Lower leg skin (tissue), 4 donors: Measurements from ENCODE around the gene TNS3. TPM values are rescaled to one million over a fixed set of nuclear protein-coding genes. Genes with fewer than 3 reads are reported as not detected.
A peak's percentile ranks its signal among the peaks of the same experiment; 100 is the strongest.

Source experiments
- DNase-seq, 2 donors: peaks; one replicate each; pipeline ENCODE4 v3.0.0-alpha.2; 2019; ENCODE audit warnings: low spot score in 2 of 2
- H3K4me3 ChIP-seq: fragments of 200-600 bp; sonication (generic); 2 replicates; pipeline ENCODE4 v1.5.1; 2017; ENCODE audit warnings: mild to moderate bottlenecking, low read depth; ENCODE audit not compliant: poor library complexity, severe bottlenecking
- POLR2A ChIP-seq, 2 donors: fragments of 450-650 bp; IDR thresholded peaks; one replicate each; pipeline ENCODE4 v1.6.1; 2016 to 2017; ENCODE audit warnings: antibody characterized with exemption in 2 of 2, mild to moderate bottlenecking in 1 of 2, moderate library complexity in 1 of 2
- WGBS, 2 donors: methylation state at CpG; one replicate each; pipeline ENCODE4 v1.1.5; 2018; 5-methylcytosine and 5-hydroxymethylcytosine counted together
- intact Hi-C: fragments of 100-400 bp; cut with DNase I; formaldehyde crosslinking; loops from one replicate; pipeline ENCODE4 v1.15.0; 2023; ENCODE audit warnings: low total_unique reads
- total RNA-seq, 4 donors: library from RNA; depleted of rRNA; stranded (reverse); fragments of >200 nt; gene quantifications; one replicate each; pipeline ENCODE4 v1.1.0, GENCODE V29; 2016
- TF ChIP-seq, protein P1 (sequence below), 3 donors: fragments of 450-650 bp; IDR thresholded peaks; one replicate each; pipeline ENCODE4 v1.5.1; 2016; ENCODE audit warnings: antibody characterized with exemption in 3 of 3, mild to moderate bottlenecking in 3 of 3, moderate library complexity in 2 of 3

TNS3 gene
- total RNA-seq, 4 donors from 2014 or later, result 19.5 to 33.9 (median 25.5) TPM

DNA sequence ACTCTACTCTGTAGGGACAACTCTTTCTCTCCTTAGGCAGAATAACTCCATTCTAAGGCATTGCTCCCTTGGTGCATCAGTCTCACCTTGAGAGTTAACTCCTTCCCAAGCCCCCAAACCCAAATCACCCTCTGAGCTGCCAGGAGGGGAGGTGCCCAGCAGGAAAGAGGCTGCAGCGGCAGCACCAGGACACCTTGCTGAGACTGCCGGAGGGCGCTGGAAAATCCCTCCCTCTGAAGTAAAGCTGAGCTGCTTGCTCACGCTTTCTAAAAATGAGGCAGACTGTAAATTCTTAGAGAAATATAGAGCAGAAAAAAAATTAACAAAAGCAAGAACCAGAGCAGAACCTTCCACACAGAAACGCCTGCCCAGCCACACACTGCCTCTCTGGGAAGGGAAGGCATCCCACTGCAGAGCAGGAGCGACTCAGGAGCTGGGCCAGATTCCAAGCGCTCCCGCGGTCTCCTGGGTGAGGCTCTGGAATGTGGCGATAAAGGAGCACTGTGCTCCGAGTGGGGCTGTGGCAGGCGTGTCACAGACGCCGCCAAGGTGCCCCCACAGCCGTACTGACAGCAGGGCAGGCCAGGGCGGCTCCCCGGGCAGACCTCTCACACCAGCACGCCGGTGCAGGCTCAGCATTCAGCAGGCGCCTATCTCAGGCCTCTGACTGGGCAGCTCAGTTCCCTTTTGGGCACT is 202.1 kb downstream of the TNS3 start:
- WGBS, 2 donors, result 32 to 47% methylated on average over 12 to 13 of the region's 20 CpGs
- no peak overlapping the region for H3K4me3 ChIP-seq
- peak in 1 of 2 donors; percentile 86 for DNase-seq
- intact Hi-C loops, result no loop called here
- no peak for TF ChIP-seq POLR2A (IDR thresholded peaks at IDR 0.05)
- TF ChIP-seq, protein P1, sequence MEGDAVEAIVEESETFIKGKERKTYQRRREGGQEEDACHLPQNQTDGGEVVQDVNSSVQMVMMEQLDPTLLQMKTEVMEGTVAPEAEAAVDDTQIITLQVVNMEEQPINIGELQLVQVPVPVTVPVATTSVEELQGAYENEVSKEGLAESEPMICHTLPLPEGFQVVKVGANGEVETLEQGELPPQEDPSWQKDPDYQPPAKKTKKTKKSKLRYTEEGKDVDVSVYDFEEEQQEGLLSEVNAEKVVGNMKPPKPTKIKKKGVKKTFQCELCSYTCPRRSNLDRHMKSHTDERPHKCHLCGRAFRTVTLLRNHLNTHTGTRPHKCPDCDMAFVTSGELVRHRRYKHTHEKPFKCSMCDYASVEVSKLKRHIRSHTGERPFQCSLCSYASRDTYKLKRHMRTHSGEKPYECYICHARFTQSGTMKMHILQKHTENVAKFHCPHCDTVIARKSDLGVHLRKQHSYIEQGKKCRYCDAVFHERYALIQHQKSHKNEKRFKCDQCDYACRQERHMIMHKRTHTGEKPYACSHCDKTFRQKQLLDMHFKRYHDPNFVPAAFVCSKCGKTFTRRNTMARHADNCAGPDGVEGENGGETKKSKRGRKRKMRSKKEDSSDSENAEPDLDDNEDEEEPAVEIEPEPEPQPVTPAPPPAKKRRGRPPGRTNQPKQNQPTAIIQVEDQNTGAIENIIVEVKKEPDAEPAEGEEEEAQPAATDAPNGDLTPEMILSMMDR (IDR thresholded peaks at IDR 0.05), result no peak

DNA sequence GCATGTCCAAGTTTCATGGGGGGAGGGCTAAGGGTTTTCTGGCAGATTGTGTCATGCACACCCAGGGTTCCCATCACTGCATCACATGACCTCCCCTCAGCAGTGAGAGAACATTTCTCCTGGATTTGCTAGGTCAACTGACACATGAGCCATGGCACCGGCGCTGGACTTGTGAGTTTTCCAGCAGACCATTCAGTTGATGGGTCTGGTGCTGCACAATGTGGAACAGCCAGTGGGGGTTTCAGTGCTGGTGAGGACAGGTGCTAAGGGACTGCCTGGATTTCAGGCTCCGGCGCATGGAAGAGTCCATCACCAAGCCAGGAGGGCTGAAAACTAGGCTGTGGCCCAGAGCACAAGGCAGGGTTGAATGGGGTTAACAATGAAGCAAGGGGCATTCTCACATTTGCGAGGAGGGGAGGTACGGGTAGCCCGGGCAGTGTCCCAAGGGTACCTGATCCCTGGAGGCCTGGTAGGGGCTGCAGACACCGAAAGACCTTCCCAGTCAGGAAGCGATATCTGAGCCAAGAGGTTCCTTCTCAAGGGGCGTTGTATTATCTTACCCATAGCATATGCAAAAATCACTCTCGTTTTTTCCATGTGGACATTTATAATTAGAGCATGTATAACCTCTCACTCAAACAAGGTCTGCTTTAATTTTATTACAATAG is 203.0 kb downstream of the TNS3 start:
- intact Hi-C loops, result no loop called here
- 76 to 86% methylated on average over 11 of the region's 11 CpGs for WGBS, 2 donors
- no peak for TF ChIP-seq POLR2A (IDR thresholded peaks at IDR 0.05)
- TF ChIP-seq, protein P1 (IDR thresholded peaks at IDR 0.05), result no peak

DNA sequence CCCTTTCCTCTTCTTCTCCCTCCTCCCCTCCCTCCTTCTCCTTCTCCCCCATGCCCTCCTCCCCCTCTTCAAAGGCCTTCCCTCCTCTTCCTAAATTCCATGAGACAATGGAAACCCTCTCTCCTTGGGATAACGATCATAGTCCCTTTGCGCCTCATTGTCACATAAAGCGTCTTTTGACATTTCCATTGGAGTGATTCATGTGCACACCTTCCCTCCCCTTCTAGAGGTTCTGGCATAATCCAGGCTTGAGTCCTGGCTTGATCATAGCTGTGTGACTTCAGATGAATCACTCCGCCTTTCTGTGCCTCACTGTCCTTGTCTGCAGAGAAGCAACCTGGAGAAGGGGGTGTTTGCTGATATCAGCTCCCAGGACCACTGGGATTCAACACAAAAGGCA is 204.2 kb downstream of the TNS3 start:
- no peak overlapping the region for H3K4me3 ChIP-seq

More for the DNA sequence above, 203.0 kb downstream of the TNS3 start:
- no peak overlapping the region for H3K4me3 ChIP-seq
- DNase-seq, result peak in 1 of 2 donors; percentile 82

DNA sequence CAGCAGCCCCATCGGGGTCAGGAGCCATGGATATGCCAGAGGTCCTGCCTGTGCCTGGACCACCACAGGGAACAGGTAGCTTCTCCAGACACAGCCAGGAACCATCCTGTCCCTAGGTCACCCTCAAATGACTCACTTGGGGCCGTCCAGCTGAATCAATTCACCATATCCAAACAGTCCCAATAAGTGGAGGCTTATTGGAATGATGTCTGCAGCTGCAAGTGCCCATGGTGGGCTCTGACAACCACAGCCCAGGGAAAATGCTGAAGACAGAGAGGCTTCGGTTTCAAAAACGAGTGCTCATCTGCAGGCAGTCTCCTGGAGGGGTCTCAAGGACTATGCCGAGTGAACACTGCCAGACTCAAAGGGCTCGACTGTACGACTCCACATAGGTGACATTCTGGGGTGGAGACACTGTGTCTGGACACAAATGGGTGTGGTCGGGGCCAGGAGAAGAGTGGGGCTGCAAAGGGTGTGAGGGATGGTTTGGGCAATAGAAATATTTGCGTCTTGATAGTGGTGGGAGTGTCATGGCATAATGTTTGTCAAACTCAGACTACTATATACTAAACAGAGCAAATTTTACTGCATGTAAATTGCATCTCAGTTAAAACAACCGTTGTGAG is 204.8 kb downstream of the TNS3 start:
- WGBS, 2 donors, result 70 to 73% methylated on average over 10 of the region's 10 CpGs
- intact Hi-C loops, result no loop called here
- peak in 1 of 2 donors; percentile 77 for DNase-seq
- H3K4me3 ChIP-seq, result no peak overlapping the region
- TF ChIP-seq POLR2A (IDR thresholded peaks at IDR 0.05), result no peak
- TF ChIP-seq, protein P1 (IDR thresholded peaks at IDR 0.05), result no peak

More for the DNA sequence above, 204.2 kb downstream of the TNS3 start:
- TF ChIP-seq POLR2A (IDR thresholded peaks at IDR 0.05), result no peak
- TF ChIP-seq, protein P1 (IDR thresholded peaks at IDR 0.05), result no peak
- DNase-seq, result peak in 1 of 2 donors; percentile 31
- WGBS, 2 donors, result 66 to 75% methylated on average over 4 of the region's 4 CpGs
- intact Hi-C loops, result no loop called here

DNA sequence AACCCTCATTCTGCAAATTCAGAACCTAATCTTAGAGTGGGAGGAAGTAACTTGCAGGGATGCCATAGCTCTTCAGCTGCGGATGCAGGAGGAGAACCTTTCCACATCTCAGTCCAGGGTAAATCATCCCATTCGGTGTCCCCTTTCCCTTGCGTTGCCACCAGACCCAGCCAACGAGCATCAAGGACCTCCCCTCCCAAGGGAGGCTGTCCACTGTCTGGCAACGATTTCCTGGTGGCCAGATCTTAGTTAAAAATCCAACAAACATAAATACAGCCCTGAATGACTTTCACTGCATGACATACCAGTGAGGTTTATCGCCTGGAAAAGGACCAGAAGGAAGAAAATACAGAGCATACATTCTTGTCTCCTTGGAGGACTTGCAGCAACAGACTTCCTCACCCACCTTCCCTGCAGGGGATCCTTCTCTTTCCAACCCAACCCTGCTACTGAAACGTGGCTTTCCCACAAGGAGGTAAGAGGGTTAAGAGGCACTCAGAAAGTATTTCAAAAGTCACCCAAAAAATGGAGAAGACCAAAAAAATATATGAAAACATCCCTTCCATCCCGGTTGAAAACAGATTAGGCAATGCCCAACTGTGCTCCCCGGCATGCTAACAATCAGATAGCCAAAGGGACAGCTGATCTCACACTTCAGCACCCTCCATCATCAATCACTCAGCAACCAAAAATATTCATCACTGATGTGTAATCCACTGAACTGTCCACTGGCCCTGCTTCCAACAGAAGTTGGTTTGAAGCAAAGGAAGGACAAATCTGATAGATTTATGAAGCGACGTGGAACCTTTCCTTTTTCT is 206.6 kb downstream of the TNS3 start:
- whole genome bisulfite sequencing, 2 donors, result 39 to 46% methylated on average over 10 to 11 of the region's 11 CpGs
- peak in 1 of 2 donors; percentile 49 for DNase-seq
- intact Hi-C loops, result no loop called here
- H3K4me3 ChIP-seq, result no peak overlapping the region
- TF ChIP-seq, protein P1 (IDR thresholded peaks at IDR 0.05), result no peak
- TF ChIP-seq POLR2A (IDR thresholded peaks at IDR 0.05), result no peak
